OCI-LY3 (cell line): ENCODE data around the gene ACTG2.
"Not testable (repeated sequence)": the region's sequence is repeated elsewhere in the genome, so short reads cannot be mapped to it uniquely, and the experiment has no call there.

Experiments used
- CTCF ChIP-seq: fragments of 200-600, 300-600 bp; sonication (generic); IDR thresholded peaks from 2 replicates; pipeline ENCODE4 v1.5.1; 2014; ENCODE audit warnings: antibody characterized with exemption, low read length, low read depth
- EZH2phosphoT487 ChIP-seq: fragments of 200-600 bp; shearing (Covaris generic); IDR thresholded peaks from 2 replicates; pipeline ENCODE4 v1.6.1; 2018; ENCODE audit warnings: antibody characterized with exemption, mixed run types, low read depth

GRCh38 chr2:73903949-73904613, 11.3 kb downstream of the ACTG2 start:
- not testable (repeated sequence) for TF ChIP-seq CTCF, EZH2phosphoT487
